Gastrocnemius medialis (tissue), 4 donors: ENCODE measurements around the gene CCDC183.

Experiments
- POLR2A ChIP-seq, 2 donors: fragments of 450-650 bp; IDR thresholded peaks; one replicate each; pipeline ENCODE4 v1.6.1; 2017; ENCODE audit warnings: antibody characterized with exemption in 2 of 2, mild to moderate bottlenecking in 2 of 2, moderate library complexity in 2 of 2
- TF ChIP-seq, protein P1 (sequence below), 5 experiments: fragments of 450-650 bp in 3 of 5; fragments of 200-600 bp in 2 of 5; sonication (generic) in 2 of 5; IDR thresholded peaks in 4 of 5; conservative IDR thresholded peaks in 1 of 5; 1 replicate in 4 of 5; 2 replicates in 1 of 5; pipeline ENCODE4 v1.5.1; 2016 to 2019; ENCODE audit warnings: antibody characterized with exemption in 5 of 5, mild to moderate bottlenecking in 3 of 5, moderate library complexity in 3 of 5

DNA sequence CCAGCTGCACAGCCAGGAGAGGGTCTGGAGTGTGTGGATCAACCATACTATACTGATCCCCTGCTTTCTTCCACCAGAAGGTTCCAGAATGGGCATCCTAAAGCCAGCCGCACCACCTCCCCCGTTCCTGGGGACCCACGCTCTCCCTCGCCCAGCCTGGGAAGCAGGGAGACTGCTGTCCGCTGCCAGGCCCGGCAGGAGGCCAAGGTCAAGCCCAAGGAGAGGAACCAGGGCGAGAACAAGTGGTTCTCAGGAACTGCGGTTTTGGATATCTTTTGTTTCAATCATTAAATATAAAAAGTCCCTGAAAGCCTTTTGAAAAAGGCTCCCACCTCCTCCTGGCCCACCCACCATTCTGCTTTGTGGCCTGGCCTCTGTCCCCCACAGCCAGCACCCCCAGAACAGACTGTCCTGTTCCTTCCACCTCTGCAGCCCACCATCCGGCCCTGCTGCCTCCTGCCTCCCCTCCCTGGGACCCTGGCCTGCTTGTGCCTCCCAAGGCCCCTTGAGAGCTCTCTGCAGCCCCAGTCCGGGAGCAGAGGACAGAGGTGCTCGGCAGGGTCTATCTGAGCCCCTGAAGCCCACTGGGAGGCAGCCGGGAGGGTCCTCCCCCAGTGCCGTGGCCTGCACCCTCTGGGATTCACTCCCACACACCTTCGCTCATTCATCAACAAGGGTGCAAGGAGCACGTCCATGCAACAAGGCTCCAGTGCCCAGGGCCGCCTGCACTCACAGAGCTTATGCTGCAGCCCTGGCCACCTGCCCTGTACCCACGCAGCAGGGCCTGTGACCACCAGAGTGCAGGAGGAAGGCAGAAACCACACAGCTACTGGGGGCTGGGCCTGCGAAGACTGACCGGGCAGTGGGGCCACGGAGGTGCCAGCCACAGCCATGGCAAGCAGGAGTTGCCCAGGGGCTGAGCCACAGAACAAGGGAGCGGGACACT, 47.2 kb upstream of the CCDC183 start:
- TF ChIP-seq, protein P1, sequence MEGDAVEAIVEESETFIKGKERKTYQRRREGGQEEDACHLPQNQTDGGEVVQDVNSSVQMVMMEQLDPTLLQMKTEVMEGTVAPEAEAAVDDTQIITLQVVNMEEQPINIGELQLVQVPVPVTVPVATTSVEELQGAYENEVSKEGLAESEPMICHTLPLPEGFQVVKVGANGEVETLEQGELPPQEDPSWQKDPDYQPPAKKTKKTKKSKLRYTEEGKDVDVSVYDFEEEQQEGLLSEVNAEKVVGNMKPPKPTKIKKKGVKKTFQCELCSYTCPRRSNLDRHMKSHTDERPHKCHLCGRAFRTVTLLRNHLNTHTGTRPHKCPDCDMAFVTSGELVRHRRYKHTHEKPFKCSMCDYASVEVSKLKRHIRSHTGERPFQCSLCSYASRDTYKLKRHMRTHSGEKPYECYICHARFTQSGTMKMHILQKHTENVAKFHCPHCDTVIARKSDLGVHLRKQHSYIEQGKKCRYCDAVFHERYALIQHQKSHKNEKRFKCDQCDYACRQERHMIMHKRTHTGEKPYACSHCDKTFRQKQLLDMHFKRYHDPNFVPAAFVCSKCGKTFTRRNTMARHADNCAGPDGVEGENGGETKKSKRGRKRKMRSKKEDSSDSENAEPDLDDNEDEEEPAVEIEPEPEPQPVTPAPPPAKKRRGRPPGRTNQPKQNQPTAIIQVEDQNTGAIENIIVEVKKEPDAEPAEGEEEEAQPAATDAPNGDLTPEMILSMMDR (IDR thresholded peaks at IDR 0.05 in 4 of 5, conservative IDR thresholded peaks at IDR 0.05 in 1 of 5): no peak
- no peak for TF ChIP-seq POLR2A (IDR thresholded peaks at IDR 0.05)
